Stimulated activated CD4-positive, alpha-beta T cell treated with anti-CD3 and anti-CD28 coated beads, TNF-alpha, amount 100 ng/mL, for 4 hours (primary cell): ENCODE measurements around the gene MYH16.
"Not testable (repeated sequence)": the region's sequence is repeated elsewhere in the genome, so short reads cannot be mapped to it uniquely, and the experiment has no call there.

ENCODE experiments used
- DNase-seq, 3 experiments: peaks; one replicate each; pipeline ENCODE4 v3.0.0-alpha.2; 2020; ENCODE audit warnings: low read depth in 3 of 3

The MYH16 gene

DNA sequence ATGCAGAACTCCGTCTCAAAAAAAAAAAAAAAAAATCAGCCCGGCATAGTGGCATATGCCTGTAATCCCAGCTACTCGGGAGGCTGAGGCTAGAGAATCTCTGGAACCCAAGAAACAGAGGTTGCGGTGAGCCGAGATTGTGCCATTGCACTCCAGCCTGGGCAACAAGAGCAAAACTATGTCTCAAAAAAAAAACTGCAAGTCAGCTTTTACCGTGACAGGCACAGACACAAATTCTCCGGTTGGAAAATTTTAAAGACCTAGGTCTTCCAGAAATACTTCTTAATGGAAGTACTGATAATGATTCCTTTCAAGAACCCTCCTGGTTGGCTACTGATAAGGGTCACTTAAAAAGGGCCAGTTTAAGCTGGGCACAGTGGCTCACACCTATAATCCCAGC, 82.5 kb downstream of the MYH16 start:
- DNase-seq, result no peak

DNA sequence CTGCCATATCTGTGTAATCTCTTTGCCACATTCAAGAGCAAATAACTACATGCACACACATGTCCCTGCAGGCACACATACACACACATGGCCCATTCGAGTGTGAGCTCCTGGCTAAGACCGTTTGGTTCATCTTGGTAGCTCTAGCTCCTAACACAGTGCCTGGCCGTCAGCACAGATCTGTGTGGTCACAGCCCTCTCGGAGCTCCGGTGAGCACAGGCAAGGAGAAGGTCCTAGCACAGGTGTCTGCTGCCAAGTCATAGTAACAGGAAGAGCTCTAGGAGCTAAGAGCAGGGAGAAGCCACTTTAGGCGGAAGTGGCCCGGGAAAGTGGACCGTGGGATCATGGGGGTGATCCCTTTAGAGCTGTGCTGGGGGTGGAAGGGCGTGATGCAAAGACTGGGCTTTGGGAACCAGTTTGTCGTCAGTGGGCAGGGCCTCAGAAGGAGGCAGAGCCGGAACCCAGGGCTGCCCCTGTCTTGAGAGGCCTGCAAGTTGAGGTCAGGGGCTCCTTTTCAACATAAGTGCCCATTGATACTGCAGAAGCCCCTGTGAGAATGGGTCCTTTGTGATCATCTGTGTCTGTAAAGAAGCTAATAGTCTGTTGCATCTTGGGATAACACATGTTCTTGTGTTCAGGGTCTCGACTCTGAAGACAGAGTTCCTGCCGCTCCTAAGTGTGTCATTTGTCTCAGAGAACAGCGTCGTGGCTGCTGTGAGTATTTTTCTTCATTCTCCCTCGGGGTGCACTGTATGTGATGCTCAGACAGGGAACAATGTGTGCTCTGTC, 85.3 kb downstream of the MYH16 start:
- DNase-seq, result no peak

DNA sequence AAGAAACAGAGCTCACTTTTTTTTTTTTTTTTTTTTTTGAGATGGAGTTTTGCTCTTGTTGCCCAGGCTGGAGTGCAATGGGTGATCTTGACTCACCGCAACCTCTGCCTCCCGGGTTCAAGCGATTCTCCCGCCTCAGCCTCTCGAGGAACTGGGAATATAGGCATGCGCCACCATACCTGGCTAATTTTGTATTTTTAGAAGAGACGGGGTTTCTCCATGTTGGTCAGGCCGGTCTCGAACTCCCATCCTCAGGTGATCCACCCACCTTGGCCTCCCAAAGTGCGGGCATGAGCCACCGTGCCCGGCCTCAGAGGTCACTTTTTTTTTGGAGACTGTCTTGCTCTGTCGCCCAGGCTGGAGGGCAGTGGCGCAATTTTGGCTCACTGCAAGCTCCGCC, 85.9 kb downstream of the MYH16 start:
- not testable (repeated sequence) for DNase-seq

DNA sequence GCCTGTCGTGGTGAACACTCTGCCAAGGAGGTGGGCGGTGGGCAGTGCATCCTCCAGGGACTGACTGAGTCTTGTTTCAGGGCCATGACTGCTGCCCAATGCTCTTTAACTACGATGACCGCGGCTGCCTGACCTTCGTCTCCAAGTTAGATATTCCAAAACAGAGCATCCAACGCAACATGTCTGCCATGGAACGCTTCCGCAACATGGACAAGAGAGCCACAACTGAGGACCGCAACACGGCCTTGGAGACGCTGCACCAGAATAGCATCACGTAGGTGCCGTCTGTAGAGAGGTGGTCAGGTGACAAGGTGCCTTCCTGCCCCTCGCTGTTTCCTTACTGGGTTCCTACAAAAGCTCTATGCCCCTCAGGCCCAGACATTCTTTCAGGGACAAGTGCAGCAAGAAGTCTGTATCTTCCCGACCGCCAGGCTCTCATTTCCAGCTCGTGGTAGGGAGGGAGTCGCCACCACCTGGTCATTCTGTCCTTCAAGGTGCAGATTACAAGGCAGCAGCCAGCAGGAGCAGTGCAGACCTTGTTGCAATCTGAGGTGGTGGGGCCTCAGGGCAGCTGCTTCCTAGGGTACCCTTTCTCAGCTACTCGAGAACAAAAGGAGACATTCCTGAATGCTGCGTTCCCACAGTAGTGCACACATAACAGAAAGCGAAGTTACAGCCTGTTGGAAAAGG, 87.0 kb downstream of the MYH16 start:
- no peak for DNase-seq
